Pancreas (tissue), 10 donors: ENCODE results near the gene IRAK1. TPM values are rescaled to one million over a fixed set of nuclear protein-coding genes. Genes with fewer than 3 reads are reported as not detected.

Experiments
- ATAC-seq, 4 donors: fragments of 200-7000 bp; cut with Tn5 transposase; one replicate each; pipeline versions ENCODE4 v1.8.0 to v1.9.1; 2020; ENCODE audit warnings: mild to moderate bottlenecking in 4 of 4, moderate library complexity in 4 of 4
- DNase-seq, 6 donors: peaks; one replicate each; pipeline ENCODE4 v3.0.0-alpha.2; 2020
- FAIRE-seq: peaks from 2 replicates; lab custom pipeline; 2012; peaks lifted over from hg19 to GRCh38; lab: Jason Lieb, UNC
- H3K27ac ChIP-seq, 4 donors: fragments of 200-600 bp; sonication (generic); 1 replicate in 3 of 4; 2 replicates in 1 of 4; pipeline versions ENCODE4 v1.5.0 to v1.8.0; 2020
- H3K27me3 ChIP-seq, 4 donors: fragments of 200-600 bp; one replicate each; pipeline ENCODE4 v1.8.0; 2021
- H3K36me3 ChIP-seq, 3 donors: fragments of 200-600 bp; sonication (generic) in 1 of 3; one replicate each; pipeline versions ENCODE4 v1.5.0 to v1.8.0; 2020 to 2021
- H3K4me1 ChIP-seq, 3 donors: fragments of 200-600 bp; one replicate each; pipeline ENCODE4 v1.8.0; 2021
- H3K4me3 ChIP-seq, 4 donors: fragments of 200-600 bp; sonication (generic) in 2 of 4; one replicate each; pipeline versions ENCODE4 v1.5.0 to v1.8.0; 2020 to 2021
- H3K9me3 ChIP-seq, 4 donors: fragments of 200-600 bp; one replicate each; pipeline ENCODE4 v1.8.0; 2021
- CTCF ChIP-seq, 4 donors: fragments of 200-600 bp; sonication (generic) in 3 of 4; IDR thresholded peaks; one replicate each; pipeline versions ENCODE4 v1.5.0 to v1.8.0; 2021; ENCODE audit warnings: antibody characterized with exemption in 4 of 4
- WGBS, 2 donors: extraction: QIAGEN DNeasy Blood & Tissue Kit; methylation state at CpG; one replicate each; pipeline ENCODE4 v1.1.7; 2013; 5-methylcytosine and 5-hydroxymethylcytosine counted together
- intact Hi-C, 3 donors: fragments of 100-400 bp; cut with DNase I; formaldehyde crosslinking; loops; one replicate each; pipeline versions ENCODE4 v1.11.1 to v1.14.2; 2022
- polyA plus RNA-seq, 2 donors: library from polyadenylated mRNA; stranded (reverse); fragments of 200-250 nt; gene quantifications; one replicate each; pipeline ENCODE4 v1.2.3, GENCODE V29; 2013
- total RNA-seq, 6 donors: library from RNA; stranded (reverse); fragmentation: NEBNext Ultra II Directional in 4 of 6; extraction: Animal tissue kit (Norgen Biotek cat#: 25700) in 4 of 6; gene quantifications; one replicate each; pipeline versions ENCODE4 v1.2.1 to v1.2.4, GENCODE V29; 2021 to 2023
- donor health status: healthy with polysubstance abuse.
- donor health status: DM: no; HTN: no; CAD: no; lungs with moderate emphysema.
- donor health status: DM: no; HTN: no; CAD: no.
- donor health status: control.
- donor health status: control.
- donor health status: Bipolar disorder and iron deficiency.
- donor health status: DM: yes; HTN: yes; CAD: no.
- donor health status: DM: no; HTN: no; CAD: no.
- donor health status: DM: no; HTN: no; CAD: no.
- donor health status: DM: yes; HTN: yes; CAD: no.

IRAK1 gene
- total and polyA plus RNA-seq, 8 donors, result 35.8 to 103 (median 60.4) TPM

GRCh38 chrX:154027022-154027402 is 7.3 kb upstream of the IRAK1 start:
- no peak for TF ChIP-seq CTCF (IDR thresholded peaks at IDR 0.05)
- no peak overlapping the region for H3K4me3 ChIP-seq
- intact Hi-C loops, result no loop called here
- ATAC-seq (no peak), DNase-seq (peak in 1 of 6 donors; percentile 44), FAIRE-seq (no peak)
- 70 to 83% methylated on average over 6 of the region's 6 CpGs for WGBS, 2 donors
- H3K4me1 ChIP-seq, result no peaks in the 10 kb centered on the region
- no peaks in the 10 kb centered on the region for H3K9me3 ChIP-seq
- H3K27ac ChIP-seq, result no peak overlapping the region
- peaks cover 0 to 3% (median 0%) of the 10 kb centered on the region in 4 donors for H3K27me3 ChIP-seq
- no peaks in the 10 kb centered on the region for H3K36me3 ChIP-seq

- Histone ChIP-seq H3K4me1 (no peaks in the 10 kb centered on the region), H3K36me3 (no peaks in the 10 kb centered on the region), H3K27me3 (peaks cover 0 to 3% (median 0%) of the 10 kb centered on the region in 4 donors), H3K9me3 (no peaks in the 10 kb centered on the region), H3K4me3 (no peak overlapping the region), H3K27ac (no peak overlapping the region)
- no peak for TF ChIP-seq CTCF (IDR thresholded peaks at IDR 0.05)
- 82 to 88% methylated on average over 21 of the region's 21 CpGs for WGBS, 2 donors
- DNase-seq (peak in 1 of 6 donors; percentile 45), ATAC-seq (no peak), FAIRE-seq (no peak)
- intact Hi-C loops, result no loop called here
These were observed 6.7 kb upstream of the IRAK1 start for GRCh38 chrX:154026136-154027021.

- WGBS, 2 donors, result 80 to 88% methylated on average over 8 of the region's 8 CpGs
These were observed 5.5 kb upstream of the IRAK1 start for GRCh38 chrX:154025230-154025629.

GRCh38 chrX:154024271-154024670 is 4.6 kb upstream of the IRAK1 start:
- intact Hi-C loops, result no loop called here
- no peaks in the 10 kb centered on the region for H3K4me1 ChIP-seq
- no peak for FAIRE-seq

More at GRCh38 chrX:154025230-154025629, 5.5 kb upstream of the IRAK1 start:
- intact Hi-C loops, result no loop called here
- Histone ChIP-seq H3K4me3 (no peak overlapping the region), H3K36me3 (no peaks in the 10 kb centered on the region), H3K4me1 (no peaks in the 10 kb centered on the region), H3K9me3 (no peaks in the 10 kb centered on the region), H3K27ac (no peak overlapping the region), H3K27me3 (peaks cover 0 to 3% (median 0%) of the 10 kb centered on the region in 4 donors)
- ATAC-seq (no peak), DNase-seq (peak in 1 of 6 donors; percentile 30), FAIRE-seq (no peak)
- TF ChIP-seq CTCF (IDR thresholded peaks at IDR 0.05), result no peak

More at GRCh38 chrX:154024271-154024670, 4.6 kb upstream of the IRAK1 start:
- Histone ChIP-seq H3K4me3 (no peak overlapping the region), H3K36me3 (no peaks in the 10 kb centered on the region), H3K27me3 (peaks cover 0 to 3% (median 0%) of the 10 kb centered on the region in 4 donors), H3K9me3 (no peaks in the 10 kb centered on the region), H3K27ac (no peak overlapping the region)
- DNase-seq, result peak in 1 of 6 donors; percentile 58
- 84 to 92% methylated on average over 15 of the region's 15 CpGs for WGBS, 2 donors
- ATAC-seq, result no peak
- no peak for TF ChIP-seq CTCF (IDR thresholded peaks at IDR 0.05)
